A673 (cell line): ENCODE measurements around the gene NCAPG2. TPM values are rescaled to one million over a fixed set of nuclear protein-coding genes. Genes with fewer than 3 reads are reported as not detected.

Experiments
- BruUV-seq: library from RNA; stranded (reverse); fragments of 400-500 nt; replicated peaks from 2 replicates; lab custom pipeline; 2021; lab: Mats Ljungman, UMichigan
- CTCF ChIA-PET: fragments of 300-600 bp; sonication (Branson Sonifier 250); formaldehyde crosslinking; loops from one replicate; lab custom pipeline; 2022; ENCODE audit warnings: antibody characterized with exemption; lab: Charles Lee
- POLR2A ChIA-PET: fragments of 300-600 bp; sonication (Branson Sonifier 250); formaldehyde crosslinking; loops from one replicate; lab custom pipeline; 2022; ENCODE audit warnings: antibody characterized with exemption; ENCODE audit not compliant: low non-redundant PET; lab: Charles Lee
- DNase-seq: peaks from one replicate; pipeline ENCODE4 v3.0.0-alpha.2; 2015; ENCODE audit warnings: low spot score
- H3K27ac ChIP-seq: fragments of 200-600 bp; sonication (generic); 2 replicates; pipeline ENCODE4 v1.5.1; 2016; ENCODE audit warnings: mixed run types, low read depth, mild to moderate bottlenecking, mixed read lengths, antibody characterized with exemption, low read length; ENCODE audit not compliant: poor library complexity, severe bottlenecking
- H3K27me3 ChIP-seq: fragments of 200-600 bp; sonication (generic); replicated peaks from 2 replicates; pipeline ENCODE4 v1.6.1; 2017; ENCODE audit warnings: mixed run types, low read depth, mild to moderate bottlenecking, mixed read lengths, antibody characterized with exemption, low read length; ENCODE audit not compliant: insufficient read depth, poor library complexity
- H3K36me3 ChIP-seq: fragments of 200-600 bp; sonication (generic); 2 replicates; pipeline ENCODE4 v1.6.1; 2016; ENCODE audit warnings: mixed run types, mild to moderate bottlenecking, mixed read lengths, antibody characterized with exemption, low read length; ENCODE audit not compliant: insufficient read depth, poor library complexity, severe bottlenecking
- H3K4me1 ChIP-seq: fragments of 200-600 bp; sonication (generic); 2 replicates; pipeline ENCODE4 v1.6.1; 2017; ENCODE audit warnings: mixed run types, mild to moderate bottlenecking, mixed read lengths, antibody characterized with exemption, low read length; ENCODE audit not compliant: insufficient read depth, poor library complexity, severe bottlenecking
- H3K4me3 ChIP-seq: fragments of 200-600 bp; sonication (generic); 2 replicates; pipeline ENCODE4 v1.5.1; 2016; ENCODE audit warnings: low read depth, mixed run types, mild to moderate bottlenecking, mixed read lengths, low read length; ENCODE audit not compliant: poor library complexity, severe bottlenecking
- H3K9me3 ChIP-seq: fragments of 200-600 bp; sonication (generic); 2 replicates; pipeline ENCODE4 v1.6.1; 2016; ENCODE audit warnings: mixed run types, low read depth, mild to moderate bottlenecking, mixed read lengths, antibody characterized with exemption, low read length; ENCODE audit not compliant: poor library complexity, severe bottlenecking
- EZH2 ChIP-seq: fragments of 200-600 bp; sonication (generic); IDR thresholded peaks from 2 replicates; pipeline ENCODE4 v1.6.1; 2017; ENCODE audit warnings: borderline replicate concordance, low read depth, mild to moderate bottlenecking, mixed read lengths, antibody characterized with exemption, low read length; ENCODE audit not compliant: poor library complexity, severe bottlenecking
- intact Hi-C: fragments of 100-400 bp; cut with micrococcal nuclease; formaldehyde crosslinking; loops from one replicate; pipeline ENCODE4 v1.10.0; 2022; ENCODE audit not compliant: unreplicated experiment
- total RNA-seq: library from RNA; stranded (reverse); gene quantifications from 2 replicates; pipeline ENCODE4 v1.2.3, GENCODE V29; 2021
- TF ChIP-seq, protein P1 (sequence below): fragments of 300-800, 200-600 bp; sonication (generic); conservative IDR thresholded peaks from 2 replicates; pipeline ENCODE4 v1.5.1; 2017; ENCODE audit warnings: low read depth, mild to moderate bottlenecking, antibody characterized with exemption, low read length, moderate library complexity, mixed read lengths

NCAPG2 gene
- total RNA-seq, 1 experiment from 2014 or later: 127 TPM

DNA sequence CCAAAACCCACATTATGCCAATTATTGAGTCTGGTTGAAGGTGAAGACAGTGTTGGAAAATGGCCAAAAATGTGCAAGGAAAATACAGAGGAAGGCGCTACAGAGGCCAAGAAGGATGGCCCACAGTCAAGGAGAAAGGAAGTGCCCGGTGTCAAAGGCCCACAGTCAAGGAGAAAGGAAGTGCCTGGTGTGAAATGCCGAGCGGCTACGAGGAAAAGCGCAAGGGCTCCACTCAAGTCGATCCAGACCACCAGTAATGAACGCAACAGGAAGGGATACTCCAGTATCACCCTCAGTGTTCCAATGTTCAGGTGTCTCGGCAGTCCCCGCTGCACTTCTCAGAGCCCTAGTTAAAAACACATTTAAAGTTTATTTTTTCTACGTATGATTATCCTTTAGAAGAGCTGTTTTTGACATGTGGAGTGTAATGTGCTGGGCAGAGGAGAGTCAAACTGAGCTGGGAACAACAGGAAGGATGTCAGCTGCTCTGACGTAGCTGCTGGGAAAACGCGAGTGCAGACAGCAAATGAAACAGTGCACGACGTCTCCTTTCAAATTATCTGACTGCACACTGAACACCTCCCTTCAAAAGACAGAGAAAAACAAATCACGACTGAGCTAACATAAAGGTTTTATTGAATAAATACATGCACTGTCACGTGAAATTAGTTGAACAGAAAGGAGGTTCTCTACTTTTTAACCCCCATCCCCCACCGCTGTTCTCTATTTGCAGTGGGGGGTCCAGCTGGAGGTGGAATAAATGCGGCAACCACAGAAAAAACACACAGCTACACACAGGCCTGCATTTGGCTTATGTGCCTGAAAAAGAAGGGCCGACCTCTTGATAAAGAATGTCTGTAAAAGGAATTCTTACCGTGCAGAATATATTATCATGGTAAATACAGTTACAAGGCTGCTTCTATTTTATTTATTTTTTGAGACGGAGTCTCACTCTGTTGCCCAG lies 26.1 kb upstream of the NCAPG2 start:
- H3K4me3 ChIP-seq: no peak overlapping the region
- H3K36me3 ChIP-seq: no peaks in the 10 kb centered on the region
- TF ChIP-seq, protein P1, sequence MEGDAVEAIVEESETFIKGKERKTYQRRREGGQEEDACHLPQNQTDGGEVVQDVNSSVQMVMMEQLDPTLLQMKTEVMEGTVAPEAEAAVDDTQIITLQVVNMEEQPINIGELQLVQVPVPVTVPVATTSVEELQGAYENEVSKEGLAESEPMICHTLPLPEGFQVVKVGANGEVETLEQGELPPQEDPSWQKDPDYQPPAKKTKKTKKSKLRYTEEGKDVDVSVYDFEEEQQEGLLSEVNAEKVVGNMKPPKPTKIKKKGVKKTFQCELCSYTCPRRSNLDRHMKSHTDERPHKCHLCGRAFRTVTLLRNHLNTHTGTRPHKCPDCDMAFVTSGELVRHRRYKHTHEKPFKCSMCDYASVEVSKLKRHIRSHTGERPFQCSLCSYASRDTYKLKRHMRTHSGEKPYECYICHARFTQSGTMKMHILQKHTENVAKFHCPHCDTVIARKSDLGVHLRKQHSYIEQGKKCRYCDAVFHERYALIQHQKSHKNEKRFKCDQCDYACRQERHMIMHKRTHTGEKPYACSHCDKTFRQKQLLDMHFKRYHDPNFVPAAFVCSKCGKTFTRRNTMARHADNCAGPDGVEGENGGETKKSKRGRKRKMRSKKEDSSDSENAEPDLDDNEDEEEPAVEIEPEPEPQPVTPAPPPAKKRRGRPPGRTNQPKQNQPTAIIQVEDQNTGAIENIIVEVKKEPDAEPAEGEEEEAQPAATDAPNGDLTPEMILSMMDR: no peak
- TF ChIP-seq EZH2: no peak
- H3K27me3 ChIP-seq: no peaks in the 10 kb centered on the region
- intact Hi-C loops: no loop called here
- peaks cover 11% of the 10 kb centered on the region for H3K4me1 ChIP-seq
- H3K27ac ChIP-seq: no peak overlapping the region
- DNase-seq: no peak
- ChIA-PET POLR2A (no interaction called here), CTCF (no interaction called here)
- no peaks in the 10 kb centered on the region for H3K9me3 ChIP-seq
- no TSS peak for BruUV-seq

DNA sequence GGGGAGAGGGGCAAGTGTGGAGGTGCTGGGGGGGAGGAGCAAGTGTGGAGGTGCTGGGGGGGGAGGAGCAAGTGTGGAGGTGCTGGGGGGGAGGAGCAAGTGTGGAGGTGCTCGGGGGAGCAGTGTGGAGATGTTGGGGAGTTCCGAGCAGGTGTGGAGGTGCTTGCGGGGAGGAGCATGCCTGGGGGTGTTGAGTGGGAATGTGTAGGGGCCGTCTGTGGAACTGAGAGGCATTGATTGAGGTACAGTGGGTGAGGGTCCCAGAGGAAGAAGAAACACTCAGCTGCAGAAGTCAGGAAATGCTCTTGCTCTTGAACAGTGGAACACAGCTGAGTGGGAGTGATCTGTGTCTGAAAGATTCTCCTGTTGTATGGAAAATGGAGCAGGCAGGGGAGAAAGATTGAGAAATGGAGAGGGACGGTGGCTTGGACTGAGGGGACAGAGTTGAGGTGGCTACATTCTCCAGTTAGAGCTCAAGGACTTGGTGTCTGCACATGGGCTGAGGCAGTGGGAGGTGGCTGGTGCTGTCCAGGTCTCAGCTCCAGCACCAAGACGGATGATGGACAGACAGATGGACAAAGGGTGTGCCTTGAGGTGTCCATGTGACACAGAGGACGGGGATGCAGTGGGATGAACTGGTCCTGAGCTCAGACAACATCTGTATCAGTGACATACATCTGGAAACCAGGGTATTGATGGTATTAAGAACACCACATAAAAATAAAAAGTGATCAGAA lies 25.2 kb upstream of the NCAPG2 start:
- Histone ChIP-seq H3K36me3 (no peaks in the 10 kb centered on the region), H3K27me3 (no peaks in the 10 kb centered on the region), H3K9me3 (no peaks in the 10 kb centered on the region), H3K4me3 (no peak overlapping the region), H3K27ac (no peak overlapping the region), H3K4me1 (peaks cover 11% of the 10 kb centered on the region)
- TF ChIP-seq, protein P1: no peak
- no peak for TF ChIP-seq EZH2
- CTCF ChIA-PET: no interaction called here
- POLR2A ChIA-PET: no interaction called here
- intact Hi-C loops: no loop called here
- DNase-seq: no peak
- BruUV-seq: no TSS peak

DNA sequence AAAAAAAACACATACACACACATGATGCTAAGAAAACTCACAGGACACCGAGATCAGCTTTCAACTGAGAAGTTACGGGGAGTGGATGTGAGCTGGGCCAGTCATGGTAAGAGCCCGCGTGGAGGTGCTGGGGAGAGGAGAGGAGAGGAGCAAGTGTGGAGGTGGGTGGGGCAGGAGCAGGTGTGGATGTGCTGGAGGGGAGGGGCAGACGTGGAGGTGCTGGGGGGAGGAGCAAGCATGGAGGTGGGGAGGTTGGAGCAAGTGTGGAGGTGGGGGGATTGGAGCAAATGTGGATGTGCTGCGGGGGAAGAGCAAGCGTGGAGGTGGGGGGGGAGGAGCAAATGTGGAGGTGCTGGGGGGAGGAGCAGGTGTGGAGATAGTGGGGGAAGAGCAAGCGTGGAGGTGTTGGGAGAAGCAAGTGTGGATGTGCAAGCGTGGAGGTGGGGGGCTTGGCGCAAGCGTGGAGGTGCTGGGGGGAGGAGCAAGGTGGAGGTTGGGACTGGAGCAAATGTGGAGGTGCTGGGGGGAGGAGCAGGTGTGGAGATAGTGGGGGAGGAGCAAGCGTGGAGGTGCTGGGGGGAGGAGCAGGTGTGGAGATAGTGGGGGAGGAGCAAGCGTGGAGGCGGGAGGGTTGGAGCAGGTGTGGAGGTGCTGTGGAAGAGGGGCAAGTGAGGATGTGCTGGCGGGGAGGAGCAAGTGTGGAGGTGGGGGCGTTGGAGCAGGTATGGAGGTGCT lies 24.5 kb upstream of the NCAPG2 start:
- Histone ChIP-seq H3K9me3 (no peaks in the 10 kb centered on the region), H3K27ac (no peak overlapping the region), H3K36me3 (no peaks in the 10 kb centered on the region), H3K4me3 (no peak overlapping the region), H3K27me3 (no peaks in the 10 kb centered on the region), H3K4me1 (peaks cover 11% of the 10 kb centered on the region)
- no peak for TF ChIP-seq EZH2
- TF ChIP-seq, protein P1: no peak
- CTCF ChIA-PET: no interaction called here
- POLR2A ChIA-PET: no interaction called here
- no TSS peak for BruUV-seq
- intact Hi-C loops: no loop called here
- DNase-seq: no peak
